Epithelial cell of umbilical artery (primary cell): ENCODE results near the gene CD3D. TPM values are rescaled to one million over a fixed set of nuclear protein-coding genes. Genes with fewer than 3 reads are reported as not detected.

Experiments
- total RNA-seq: library from RNA; depleted of rRNA; stranded (reverse); fragments of >200 nt; gene quantifications from 2 replicates; pipeline ENCODE4 v1.2.3, GENCODE V29; 2014

Gene CD3D
- not detected in 2 replicates for total RNA-seq

GRCh38 chr11:118342503-118343161 lies at the start of gene CD3D:
TSS of gene CD3D (minus strand) at chr11:118342705. CDS start at chr11:118342607, 98 bp downstream.

GRCh38 chr11:118359295-118359958 lies 16.9 kb upstream of the CD3D start, which contains the start of gene UBE4A:
TSS of gene UBE4A (plus strand) at chr11:118359600. CDS start at chr11:118365081, 5,481 bp downstream.

GRCh38 chr11:118343981-118344515 lies 1.5 kb upstream of the CD3D start, which contains the start of gene CD3G:
TSS of gene CD3G (plus strand) at chr11:118344344. CDS start at chr11:118344424, 80 bp downstream.

GRCh38 chr11:118304568-118305248 lies 37.8 kb downstream of the CD3D start, which contains the start of gene CD3E:
TSS of gene CD3E (plus strand) at chr11:118304730. CDS start at chr11:118304953, 223 bp downstream.

Other genes starting within 250 kb of the CD3D start
- gene SCN4B, start 189.9 kb downstream of the CD3D start, total RNA-seq: under 0.01 and 0.15 TPM in 2 replicates
- gene SCN2B, start 166.1 kb downstream of the CD3D start, total RNA-seq: not detected in 2 replicates
- 0.65 and 1.2 TPM in 2 replicates for gene JAML, start 117.7 kb downstream of the CD3D start, total RNA-seq
- gene MPZL3, start 90.3 kb downstream of the CD3D start, total RNA-seq: 14.6 and 20.1 TPM in 2 replicates
- 82.5 and 180 TPM in 2 replicates for gene MPZL2, start 78.4 kb downstream of the CD3D start, total RNA-seq
- not detected in 2 replicates for gene CD3E, start 38.0 kb downstream of the CD3D start, total RNA-seq
- gene CD3G, start 1.6 kb upstream of the CD3D start, total RNA-seq: not detected in 2 replicates
- gene UBE4A, start 16.9 kb upstream of the CD3D start, total RNA-seq: 24.7 and 29.3 TPM in 2 replicates
- 52.9 and 155 TPM in 2 replicates for gene ATP5MG, start 58.9 kb upstream of the CD3D start, total RNA-seq
- gene KMT2A, start 93.8 kb upstream of the CD3D start, total RNA-seq: 14.9 and 40.0 TPM in 2 replicates
- 0.65 TPM in 1 of 2 replicates, not detected in the other for gene TTC36, start 184.8 kb upstream of the CD3D start, total RNA-seq
- 12.3 and 21.4 TPM in 2 replicates for gene TMEM25, start 188.5 kb upstream of the CD3D start, total RNA-seq
- 23.1 and 32.2 TPM in 2 replicates for gene IFT46, start 223.2 kb upstream of the CD3D start, total RNA-seq
- 124 and 125 TPM in 2 replicates for gene ARCN1, start 229.7 kb upstream of the CD3D start, total RNA-seq